Stimulated activated naive B cell treated with anti-CD40 and anti-IgM and Interleukin-4, amounts not matched to agents 10 μg/mL and 1 μg/mL and 100 μg/mL, for 72 hours (primary cell): ENCODE results near the gene SMG6.
"Not testable (repeated sequence)": the region's sequence is repeated elsewhere in the genome, so short reads cannot be mapped to it uniquely, and the experiment has no call there.

Experiments used
- ATAC-seq, 2 donors: fragments of 150-1000 bp; cut with Tn5 transposase; replicated peaks; 2 replicates each; pipeline ENCODE4 v1.10.0; 2021; ENCODE audit warnings: moderate library complexity in 1 of 2
- DNase-seq: peaks from one replicate; pipeline ENCODE4 v3.0.0; 2021
- H3K27ac Mint-ChIP-seq: one replicate; pipeline ENCODE4 v1.8.0; 2022; ENCODE audit warnings: mild to moderate bottlenecking, mixed read lengths
- H3K27me3 Mint-ChIP-seq, 2 donors: one replicate each; pipeline ENCODE4 v1.8.0; 2022; ENCODE audit warnings: mixed read lengths in 2 of 2
- H3K36me3 Mint-ChIP-seq, 2 donors: one replicate each; pipeline ENCODE4 v1.8.0; 2022; ENCODE audit warnings: mixed read lengths in 2 of 2, mild to moderate bottlenecking in 1 of 2
- H3K4me1 Mint-ChIP-seq, 2 donors: one replicate each; pipeline ENCODE4 v1.8.0; 2022; ENCODE audit warnings: mixed read lengths in 2 of 2, mild to moderate bottlenecking in 1 of 2
- H3K4me3 Mint-ChIP-seq, 2 donors: one replicate each; pipeline ENCODE4 v1.8.0; 2022; ENCODE audit warnings: mild to moderate bottlenecking in 2 of 2, mixed read lengths in 2 of 2, moderate library complexity in 1 of 2
- H3K9me3 Mint-ChIP-seq, 2 donors: one replicate each; pipeline ENCODE4 v1.8.0; 2022; ENCODE audit warnings: mixed read lengths in 2 of 2, mild to moderate bottlenecking in 1 of 2

Gene SMG6

DNA sequence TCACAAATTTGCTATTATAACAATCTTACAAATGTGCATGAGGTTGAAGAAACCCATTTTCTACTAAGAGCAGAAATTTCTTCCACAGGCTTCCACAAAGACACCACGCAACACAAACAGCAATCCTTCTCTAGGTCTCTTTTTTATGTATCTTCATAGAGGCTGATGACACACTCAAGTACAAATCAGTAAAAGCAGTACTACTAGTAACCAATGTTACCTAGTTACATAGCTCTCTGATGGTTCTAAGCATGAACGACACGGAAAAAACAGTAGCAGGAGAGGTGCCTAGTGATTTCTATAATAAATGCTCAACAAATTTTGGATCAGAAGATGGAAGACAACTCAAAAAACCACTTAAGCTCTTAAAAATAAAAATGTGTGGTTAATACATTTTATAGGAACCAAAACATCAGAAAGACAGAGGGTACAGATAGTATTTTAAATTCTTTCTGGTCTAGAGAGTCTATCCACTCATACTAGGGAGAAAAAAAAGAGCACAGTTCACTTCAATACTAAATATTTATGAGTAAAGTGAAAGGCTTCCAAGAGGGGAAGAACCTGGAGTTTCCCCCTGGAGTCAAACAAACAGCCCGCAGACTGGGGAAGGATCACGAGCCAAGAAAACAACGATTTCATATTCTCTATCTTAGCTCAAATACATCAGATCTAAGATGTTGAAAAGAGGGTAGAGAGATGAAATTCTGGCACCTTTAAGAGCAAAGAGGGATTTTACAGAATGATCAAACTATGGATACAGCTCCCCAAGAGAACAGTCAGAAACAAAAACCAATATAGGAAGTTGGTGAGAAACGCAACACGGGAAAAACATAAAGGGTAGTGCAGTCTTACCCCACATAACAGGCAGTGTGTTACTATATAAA is 40.2 kb downstream of the SMG6 start:
- H3K27ac Mint-ChIP-seq, result no peak overlapping the region
- H3K4me1 Mint-ChIP-seq, result peaks cover 35 to 65% of the 10 kb centered on the region in 2 donors
- H3K9me3 Mint-ChIP-seq, result no peaks in the 10 kb centered on the region
- peaks cover 12 to 22% of the 10 kb centered on the region in 2 donors for H3K36me3 Mint-ChIP-seq
- no peak overlapping the region for H3K4me3 Mint-ChIP-seq
- no peaks in the 10 kb centered on the region for H3K27me3 Mint-ChIP-seq
- no peak for DNase-seq
- ATAC-seq, result no peak

GRCh38 chr17:2262135-2262587 is 41.4 kb downstream of the SMG6 start:
- Mint-ChIP-seq H3K4me3 (no peak overlapping the region), H3K9me3 (no peaks in the 10 kb centered on the region), H3K4me1 (peaks cover 36 to 70% of the 10 kb centered on the region in 2 donors), H3K36me3 (peaks cover 16 to 24% of the 10 kb centered on the region in 2 donors), H3K27ac (no peak overlapping the region), H3K27me3 (no peaks in the 10 kb centered on the region)
- DNase-seq (no peak), ATAC-seq (no peak)

- H3K27me3 Mint-ChIP-seq, result no peaks in the 10 kb centered on the region
- ATAC-seq (peak; percentile 92 to 93), DNase-seq (peak; percentile 58)
- no peaks in the 10 kb centered on the region for H3K9me3 Mint-ChIP-seq
- H3K36me3 Mint-ChIP-seq, result peaks cover 22 to 30% of the 10 kb centered on the region in 2 donors
- peaks cover 27 to 49% of the 10 kb centered on the region in 2 donors for H3K4me1 Mint-ChIP-seq
- peak overlapping the region; percentile 63 for H3K27ac Mint-ChIP-seq
- peak overlapping the region in 1 of 2 donors; percentile 30 for H3K4me3 Mint-ChIP-seq
Measured at GRCh38 chr17:2259769-2260536, 43.6 kb downstream of the SMG6 start.

- H3K27ac Mint-ChIP-seq, ATAC-seq, DNase-seq, H3K27me3 Mint-ChIP-seq, H3K4me3 Mint-ChIP-seq, H3K9me3 Mint-ChIP-seq: not testable (repeated sequence)
- Mint-ChIP-seq H3K4me1 (peaks cover 25 to 49% of the 10 kb centered on the region in 2 donors), H3K36me3 (peaks cover 29 to 32% of the 10 kb centered on the region in 2 donors)
Measured at GRCh38 chr17:2258830-2259229, 44.8 kb downstream of the SMG6 start.

DNA sequence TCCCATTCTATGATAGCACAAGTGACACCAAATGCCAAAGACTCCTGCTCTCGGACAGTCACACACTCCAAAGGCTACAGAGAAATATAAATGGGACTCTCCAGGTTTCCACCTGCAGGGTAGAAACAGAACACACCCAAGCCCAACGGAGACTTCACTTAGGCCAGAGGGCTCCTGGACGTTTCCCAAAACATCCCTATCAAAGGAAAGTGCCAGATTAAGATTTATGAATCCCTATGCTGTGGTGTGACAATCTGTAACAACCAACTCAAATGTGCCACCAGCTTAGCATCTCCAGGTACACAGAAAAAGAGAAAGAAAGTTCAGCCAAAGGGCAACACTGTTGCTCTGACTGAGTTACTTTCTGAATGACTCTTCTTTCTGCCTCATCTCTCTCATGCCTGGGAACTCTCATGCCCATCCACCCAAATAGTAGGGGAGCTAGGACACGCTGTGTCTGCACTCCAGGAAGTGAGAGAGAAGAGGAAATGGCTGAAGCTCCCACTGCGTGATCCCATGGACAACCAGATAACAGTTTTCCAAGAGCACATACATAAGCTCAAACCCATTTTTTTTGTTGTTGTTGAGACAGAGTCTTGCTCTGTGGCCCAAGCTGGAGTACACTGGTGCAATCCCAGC is 49.7 kb downstream of the SMG6 start:
- ATAC-seq, result peak; percentile 98 to 99
- peaks cover 0 to 2% of the 10 kb centered on the region in 2 donors for H3K9me3 Mint-ChIP-seq
- peak; percentile 17 for DNase-seq
- H3K27ac Mint-ChIP-seq, result peak overlapping the region; percentile 63
- peaks cover 38 to 46% of the 10 kb centered on the region in 2 donors for H3K36me3 Mint-ChIP-seq
- no peaks in the 10 kb centered on the region for H3K27me3 Mint-ChIP-seq
- peaks cover 10 to 27% of the 10 kb centered on the region in 2 donors for H3K4me1 Mint-ChIP-seq
- no peak overlapping the region for H3K4me3 Mint-ChIP-seq

GRCh38 chr17:2253362-2253761 is 50.2 kb downstream of the SMG6 start:
- no peak overlapping the region for H3K27ac Mint-ChIP-seq
- H3K4me3 Mint-ChIP-seq, result no peak overlapping the region
- ATAC-seq, result no peak
- H3K9me3 Mint-ChIP-seq, result peaks cover 0 to 2% of the 10 kb centered on the region in 2 donors
- DNase-seq, result no peak
- H3K27me3 Mint-ChIP-seq, result no peaks in the 10 kb centered on the region
- peaks cover 11 to 22% of the 10 kb centered on the region in 2 donors for H3K4me1 Mint-ChIP-seq
- H3K36me3 Mint-ChIP-seq, result peaks cover 37 to 49% of the 10 kb centered on the region in 2 donors

DNA sequence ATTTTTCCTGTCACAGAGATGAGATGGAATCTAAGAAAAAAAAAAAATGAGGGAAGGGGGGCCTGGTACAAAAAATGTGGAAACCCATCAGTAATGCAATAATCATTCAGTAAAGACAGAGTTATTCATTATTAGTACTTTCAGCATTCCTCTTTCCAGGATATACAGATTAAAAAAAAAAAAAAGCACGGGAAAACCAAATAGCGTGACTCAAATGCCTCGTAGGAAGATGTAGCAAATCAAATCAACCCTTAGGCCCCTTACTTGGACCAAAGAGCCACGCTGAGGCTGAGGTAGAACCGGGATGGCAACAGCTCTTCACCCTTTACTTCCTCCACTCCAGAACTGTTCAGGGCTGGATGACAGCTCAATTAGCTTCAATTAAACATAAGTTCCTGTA is 52.5 kb downstream of the SMG6 start:
- Mint-ChIP-seq H3K27me3 (no peaks in the 10 kb centered on the region), H3K27ac (no peak overlapping the region), H3K36me3 (peaks cover 32 to 46% of the 10 kb centered on the region in 2 donors), H3K4me1 (peaks cover 8 to 17% of the 10 kb centered on the region in 2 donors), H3K4me3 (no peak overlapping the region), H3K9me3 (peaks cover 0 to 2% of the 10 kb centered on the region in 2 donors)
- no peak for DNase-seq
- no peak for ATAC-seq

DNA sequence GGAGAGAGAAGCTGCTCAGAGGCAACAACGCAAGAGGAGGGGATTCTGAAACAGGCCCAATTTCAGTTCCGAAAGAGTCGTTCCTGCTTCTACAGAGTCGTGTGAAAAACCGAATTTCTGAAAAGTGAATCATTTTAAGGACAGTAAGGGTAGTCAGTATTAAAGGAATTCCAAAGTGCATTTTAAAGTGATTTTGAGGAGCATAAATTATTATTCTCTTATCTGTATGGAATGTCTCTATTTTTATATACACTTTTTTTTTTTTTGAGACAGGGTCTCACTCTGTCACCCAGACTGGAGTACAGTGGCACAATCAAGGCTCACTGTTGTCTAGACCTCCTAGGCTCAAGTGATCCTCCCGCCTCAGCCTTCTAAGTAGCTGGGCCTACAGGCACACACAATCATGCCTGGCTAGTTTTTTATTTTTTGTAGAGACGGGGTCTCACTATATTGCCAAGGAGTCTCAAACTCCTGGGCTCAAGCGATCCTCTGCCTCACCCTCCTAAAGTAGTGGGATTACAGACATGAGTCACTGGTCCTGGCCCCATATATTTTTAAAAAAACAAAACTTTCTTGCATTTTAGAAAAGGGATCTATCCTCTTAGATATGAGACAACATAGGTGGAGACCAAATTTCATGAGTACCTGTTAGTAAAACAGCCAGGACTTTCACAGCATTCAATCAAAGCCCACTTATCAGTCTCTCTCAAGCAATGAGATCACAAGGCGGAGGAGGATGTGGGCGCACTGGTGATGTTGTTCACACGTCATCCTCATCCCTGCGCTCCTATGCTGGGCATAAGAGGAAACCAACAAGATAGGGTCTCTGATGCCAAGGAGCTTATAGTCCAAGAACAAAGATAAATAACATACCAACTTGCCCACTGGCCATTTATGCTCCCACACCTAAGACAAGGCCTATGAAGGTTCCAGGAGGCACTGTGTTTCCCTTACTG is 53.2 kb downstream of the SMG6 start:
- H3K4me1 Mint-ChIP-seq, result peaks cover 7 to 17% of the 10 kb centered on the region in 2 donors
- H3K9me3 Mint-ChIP-seq, result peaks cover 0 to 2% of the 10 kb centered on the region in 2 donors
- H3K4me3 Mint-ChIP-seq, result no peak overlapping the region
- H3K27ac Mint-ChIP-seq, result no peak overlapping the region
- H3K27me3 Mint-ChIP-seq, result no peaks in the 10 kb centered on the region
- ATAC-seq (no peak), DNase-seq (no peak)
- peaks cover 27 to 39% of the 10 kb centered on the region in 2 donors for H3K36me3 Mint-ChIP-seq

DNA sequence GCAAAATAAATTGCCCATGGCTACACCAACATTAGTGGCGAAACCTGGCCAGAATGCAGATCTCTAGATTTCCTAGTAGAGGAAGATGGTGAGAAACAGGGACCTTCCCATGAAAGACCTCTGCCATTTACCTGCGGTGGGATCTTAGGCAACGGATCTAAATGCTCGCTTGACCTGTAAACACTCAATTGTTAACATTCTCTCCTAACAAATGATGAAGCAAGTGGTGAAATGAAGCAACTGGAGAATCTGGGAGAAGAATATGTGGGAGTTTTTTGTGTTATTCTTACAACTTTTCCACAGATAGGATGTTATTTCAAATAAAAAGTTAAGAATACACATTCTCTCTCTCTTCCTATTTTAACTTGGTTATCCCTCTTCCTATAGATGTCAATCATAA is 56.6 kb downstream of the SMG6 start:
- no peaks in the 10 kb centered on the region for H3K27me3 Mint-ChIP-seq
- H3K36me3 Mint-ChIP-seq, result peaks cover 30 to 48% of the 10 kb centered on the region in 2 donors
- ATAC-seq, result no peak
- no peak overlapping the region for H3K27ac Mint-ChIP-seq
- H3K9me3 Mint-ChIP-seq, result no peaks in the 10 kb centered on the region
- peaks cover 0 to 2% of the 10 kb centered on the region in 2 donors for H3K4me1 Mint-ChIP-seq
- H3K4me3 Mint-ChIP-seq, result no peak overlapping the region
- no peak for DNase-seq

DNA sequence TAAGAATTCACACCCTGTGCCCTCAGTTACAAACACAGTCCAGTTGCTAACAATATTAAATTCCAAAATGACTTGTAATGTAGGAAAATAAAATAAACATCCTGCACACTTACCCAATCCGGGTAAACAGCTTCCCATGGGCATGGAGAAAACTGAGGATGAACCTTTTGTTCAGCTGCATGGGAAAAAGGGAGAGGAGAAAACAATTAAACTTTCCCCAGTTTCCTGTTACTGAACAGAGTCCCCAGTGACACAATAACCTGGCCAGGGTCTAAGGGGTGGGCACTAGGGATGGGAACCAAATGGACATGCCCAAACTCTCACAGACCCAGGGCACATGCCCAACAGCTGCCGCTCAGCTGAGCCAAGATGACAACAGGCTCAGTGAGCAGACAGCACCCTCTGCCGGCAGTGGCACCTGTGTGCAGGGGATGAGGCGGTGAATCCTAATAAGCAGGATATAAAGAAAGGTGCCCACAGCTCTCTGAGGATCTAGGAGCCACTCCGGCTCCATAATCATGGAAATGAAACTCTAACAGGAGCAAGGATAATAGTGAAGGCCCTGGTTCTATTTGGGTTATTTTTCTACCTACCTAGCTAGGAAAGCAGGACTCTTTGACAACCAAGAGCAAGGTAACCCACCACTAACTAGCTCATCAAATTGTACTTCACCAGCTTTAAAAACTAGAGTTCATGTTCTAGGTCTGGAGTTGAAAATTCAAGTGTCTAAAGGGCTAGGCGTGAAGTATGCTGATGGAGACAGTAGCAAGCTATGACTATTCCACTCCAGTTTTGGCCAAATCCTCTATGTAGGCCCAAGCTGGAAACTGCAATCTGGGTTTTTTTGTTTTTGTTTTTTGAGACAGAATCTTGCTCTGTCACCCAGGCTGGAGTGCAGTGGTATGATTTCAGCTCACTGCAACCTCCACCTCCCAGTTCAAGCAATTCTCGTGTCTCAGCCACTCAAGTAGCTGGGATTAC is 58.8 kb downstream of the SMG6 start:
- Mint-ChIP-seq H3K27me3 (no peaks in the 10 kb centered on the region), H3K36me3 (peaks cover 36 to 60% of the 10 kb centered on the region in 2 donors), H3K9me3 (no peaks in the 10 kb centered on the region), H3K27ac (no peak overlapping the region), H3K4me3 (no peak overlapping the region), H3K4me1 (peaks cover 11 to 12% of the 10 kb centered on the region in 2 donors)
- ATAC-seq (peak; percentile 89 to 96), DNase-seq (peak; percentile 56)

DNA sequence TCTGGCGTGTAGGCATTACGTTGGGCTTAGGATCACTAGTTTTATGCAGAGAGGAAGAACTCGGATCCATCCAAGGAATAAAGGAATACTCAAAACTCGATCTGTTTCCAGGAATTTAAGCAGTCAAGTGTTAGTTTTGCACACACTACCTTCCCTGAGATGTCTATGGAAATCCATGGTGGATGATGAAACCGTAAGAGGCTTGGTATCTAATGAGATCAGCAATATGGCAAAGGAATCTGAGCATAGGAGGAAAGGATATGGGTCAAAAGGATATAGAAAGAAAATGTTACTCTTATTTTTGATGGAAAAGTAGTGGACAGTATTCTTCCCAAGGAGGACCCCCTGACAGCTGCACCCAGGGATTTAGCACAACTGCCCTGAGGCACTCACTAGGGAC is 59.6 kb downstream of the SMG6 start:
- no peaks in the 10 kb centered on the region for H3K27me3 Mint-ChIP-seq
- H3K36me3 Mint-ChIP-seq, result peaks cover 27 to 52% of the 10 kb centered on the region in 2 donors
- DNase-seq (no peak), ATAC-seq (no peak)
- peaks cover 12 to 14% of the 10 kb centered on the region in 2 donors for H3K4me1 Mint-ChIP-seq
- no peaks in the 10 kb centered on the region for H3K9me3 Mint-ChIP-seq
- H3K27ac Mint-ChIP-seq, result peak overlapping the region; percentile 16
- H3K4me3 Mint-ChIP-seq, result no peak overlapping the region

DNA sequence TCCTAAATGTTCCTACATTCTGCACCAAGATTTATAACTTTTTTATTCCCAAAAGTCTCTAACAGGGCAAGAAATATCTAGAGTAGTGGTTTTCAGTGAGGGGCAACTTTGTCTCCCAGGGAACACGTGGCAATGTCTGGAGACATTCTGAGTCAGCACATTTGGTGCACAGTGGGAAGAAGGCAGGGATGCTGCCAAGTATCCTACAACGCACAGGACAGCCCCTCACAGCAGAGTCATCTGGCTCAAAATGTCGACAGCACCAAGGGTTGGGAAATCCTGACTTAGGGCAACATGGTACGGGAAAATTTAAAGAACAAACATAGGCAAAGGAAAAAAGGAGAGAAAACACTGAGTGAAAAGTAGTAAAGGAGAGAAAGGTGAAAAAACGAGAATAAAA is 61.8 kb downstream of the SMG6 start:
- Mint-ChIP-seq H3K27ac (no peak overlapping the region), H3K36me3 (peaks cover 38 to 55% of the 10 kb centered on the region in 2 donors), H3K4me1 (peaks cover 14 to 15% of the 10 kb centered on the region in 2 donors), H3K4me3 (no peak overlapping the region), H3K27me3 (no peaks in the 10 kb centered on the region), H3K9me3 (no peaks in the 10 kb centered on the region)
- DNase-seq (no peak), ATAC-seq (no peak)
